ENCODE data around the gene ZNF32. TPM values are rescaled to one million over a fixed set of nuclear protein-coding genes. Genes with fewer than 3 reads are reported as not detected.

The ZNF32 gene, protein sequence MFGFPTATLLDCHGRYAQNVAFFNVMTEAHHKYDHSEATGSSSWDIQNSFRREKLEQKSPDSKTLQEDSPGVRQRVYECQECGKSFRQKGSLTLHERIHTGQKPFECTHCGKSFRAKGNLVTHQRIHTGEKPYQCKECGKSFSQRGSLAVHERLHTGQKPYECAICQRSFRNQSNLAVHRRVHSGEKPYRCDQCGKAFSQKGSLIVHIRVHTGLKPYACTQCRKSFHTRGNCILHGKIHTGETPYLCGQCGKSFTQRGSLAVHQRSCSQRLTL
- 27.0 and 28.7 TPM in 2 replicates for total RNA-seq

DNA sequence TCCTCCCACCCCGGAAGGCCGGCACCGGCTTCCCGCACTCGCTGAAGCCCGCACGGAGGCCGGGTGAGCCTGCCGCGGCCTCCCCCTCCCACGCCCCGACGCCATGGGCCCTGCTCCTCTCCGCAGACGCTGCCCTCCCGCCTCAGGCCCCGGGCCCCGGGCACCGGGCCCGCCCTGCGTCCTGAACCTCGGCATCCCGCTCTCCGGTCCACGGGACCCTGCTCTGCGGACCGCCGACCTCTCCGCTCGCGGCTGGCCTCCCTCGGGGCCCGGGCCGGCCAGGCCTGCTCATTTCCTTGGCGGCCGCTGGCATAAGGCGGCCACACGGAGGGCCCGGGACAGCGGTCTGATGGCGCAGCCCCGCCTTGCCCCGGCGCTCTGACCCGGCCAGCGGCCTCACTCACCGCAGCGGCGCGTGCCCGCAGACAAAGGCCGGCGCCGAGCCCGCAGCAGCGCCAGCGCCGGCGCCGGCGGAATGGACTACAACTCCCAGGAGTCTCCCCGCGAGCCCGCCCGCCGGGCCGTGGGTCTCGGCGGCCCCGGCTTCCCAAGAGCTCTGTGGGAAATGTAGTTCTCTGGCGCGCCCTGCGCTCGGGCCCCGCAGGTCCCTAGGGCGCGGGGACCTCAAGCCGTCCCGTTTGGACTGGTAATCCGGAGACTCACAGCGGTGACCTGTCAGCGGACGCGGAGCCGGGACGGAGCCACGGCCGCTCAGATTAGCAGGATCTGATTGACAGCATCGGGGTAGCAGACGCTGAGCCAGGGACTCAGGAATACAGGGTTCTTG lies at the start of gene ZNF32:
TSS of gene ZNF32 (minus strand) at position 484 of the 787 bp plus-strand sequence. CDS start 2,748 bp downstream, outside the sequence.

DNA sequence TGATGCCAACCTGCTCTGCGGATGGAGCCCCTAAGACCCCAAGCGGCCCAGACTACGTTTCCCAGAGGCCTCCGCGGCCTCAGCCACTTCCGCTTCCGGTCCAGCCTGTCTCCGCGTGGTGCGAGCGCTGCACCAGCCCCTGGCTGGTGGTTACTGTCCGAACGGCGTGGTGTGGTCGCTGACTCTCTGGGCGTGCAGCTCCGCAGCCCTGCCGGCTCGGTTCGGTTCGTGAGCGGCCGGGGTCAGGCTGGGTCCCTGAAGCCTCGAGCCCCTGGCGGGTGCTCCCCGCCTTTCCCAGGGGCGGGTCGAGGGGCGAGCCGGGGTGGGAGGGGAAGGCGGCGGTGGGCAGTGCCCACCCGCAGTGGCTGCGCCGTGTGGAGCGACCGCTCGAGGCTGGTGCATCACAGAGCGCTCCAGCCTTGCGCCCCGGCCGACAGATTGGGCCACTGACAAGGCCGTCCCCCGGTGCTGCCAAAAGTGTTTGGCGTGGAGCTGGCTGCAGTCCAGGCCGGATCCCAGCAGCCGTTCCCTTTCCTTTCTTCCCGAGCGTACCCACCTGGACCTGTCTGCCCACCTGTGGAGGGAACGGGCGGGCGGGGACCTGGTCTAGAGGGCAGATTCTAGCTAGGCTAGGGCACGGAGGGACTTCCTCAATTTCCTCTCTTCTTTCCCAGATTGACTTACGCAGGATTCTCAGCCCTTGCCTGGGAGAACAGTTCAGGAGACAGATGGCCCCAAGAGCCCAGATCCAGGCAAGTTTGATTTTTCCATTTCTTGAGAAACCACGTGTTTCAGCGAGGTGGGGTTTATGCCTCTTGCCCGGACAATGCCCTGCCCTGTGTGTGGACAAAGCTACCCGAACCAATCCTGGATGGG lies 42.1 kb downstream of the ZNF32 start, which contains the start of gene ZNF485:
TSS of gene ZNF485 (plus strand) at position 116 of the 876 bp plus-strand sequence. CDS start at position 729, 613 bp downstream.

Other genes with a start within 250 kb of the ZNF32 start
- gene HNRNPF, start 239.7 kb downstream of the ZNF32 start, total RNA-seq: 259 and 349 TPM in 2 replicates
- 1.1 and 2.6 TPM in 2 replicates for gene ZNF487, start 211.8 kb downstream of the ZNF32 start, total RNA-seq
- 0.65 and 0.91 TPM in 2 replicates for gene ZNF239, start 74.3 kb downstream of the ZNF32 start, total RNA-seq
- 2.3 and 2.7 TPM in 2 replicates for gene ZNF485, start 42.4 kb downstream of the ZNF32 start, total RNA-seq